ENCODE results near the gene LRP3. TPM values are rescaled to one million over a fixed set of nuclear protein-coding genes. Genes with fewer than 3 reads are reported as not detected.
A peak's percentile ranks its signal among the peaks of the same experiment; 100 is the strongest.

LRP3 gene
- total RNA-seq, 1 experiment from 2014 or later: 29.0 TPM

- DNase-seq (ENCODE audit: low read depth, low spot score) (no peak), ATAC-seq (no peak)
- Histone ChIP-seq H3K9me2 (ENCODE audit: insufficient read depth) (no peaks in the 10 kb centered on the region), H4K20me1 (ENCODE audit: insufficient read depth) (no peaks in the 10 kb centered on the region), H3K27ac (ENCODE audit: low read depth, low read length) (peak overlapping the region; percentile 89), H3K9ac (ENCODE audit: low read length) (peak overlapping the region; percentile 85), H3K79me2 (ENCODE audit: insufficient read depth, low read length) (0 out of 2 replicates have a peak, but pooled peaks cover 3% of the 10 kb centered on the region), H3K4me3 (replicated peaks in 1 of 2; ENCODE audit: low read depth in 1 of 2, low read length in 2 of 2) (peak overlapping the region; percentile 85 to 87), H3K36me3 (ENCODE audit: control insufficient read depth in 1 of 2, insufficient read depth in 2 of 2, low read length in 2 of 2) (no peaks in the 10 kb centered on the region), H3K4me2 (ENCODE audit: low read length) (peak overlapping the region; percentile 94), H3K27me3 (ENCODE audit: insufficient read depth, low read length) (no peaks in the 10 kb centered on the region), H2AFZ (ENCODE audit: low read depth, low read length, poor library complexity, severe bottlenecking) (no peak overlapping the region), H3K9me3 (ENCODE audit: control insufficient read depth in 1 of 2, insufficient read depth in 1 of 2, low read depth in 1 of 2, low read length in 2 of 2) (no peaks in the 10 kb centered on the region), H3K4me1 (ENCODE audit: control insufficient read depth in 1 of 2, insufficient read depth in 2 of 2, low read length in 2 of 2) (peaks cover 23 to 36% of the 10 kb centered on the region in 2 experiments)
- ChIA-PET CTCF (interaction anchor here (0.6 to 1.3 kb wide), 8 partner anchors 8 to 51 kb away, joined by 3 to 5 read pairs (median 3); no protein-coding TSS in a partner anchor), POLR2A (interaction anchor here (1.0 to 1.2 kb wide), 4 partner anchors 11 to 197 kb away, joined by 3 to 5 read pairs (median 4); partner anchors contain the start of gene CEBPG), RAD21 (ENCODE audit: low non-redundant PET in 1 of 2, low total read pairs in 2 of 2, uncharacterized antibody in 2 of 2, unreplicated experiment in 2 of 2) (no interaction called here)
- intact Hi-C loops (cut with micrococcal nuclease): loop anchor here (2.0 to 10.0 kb wide), 3 partner anchors 31 to 1179 kb away; partner anchors contain the start of genes CEP89 and FAAP24
- BruUV-seq (replicated peaks): TSS peak; percentile 69
- TF ChIP-seq EZH2 (IDR thresholded peaks at IDR 0.05) (no peak), ZBTB33 (IDR thresholded peaks at IDR 0.05; ENCODE audit: extremely low read depth, insufficient replicate concordance, low read length) (no peak), ZNF274 (IDR thresholded peaks at IDR 0.05; ENCODE audit: low read depth, low read length) (no peak), MAX (IDR thresholded peaks at IDR 0.05) (no peak), SIN3A (IDR thresholded peaks at IDR 0.05; ENCODE audit: low read depth) (no peak), SRF (IDR thresholded peaks at IDR 0.05; ENCODE audit: low read depth) (no peak), POLR2A (IDR thresholded peaks at IDR 0.05; ENCODE audit: borderline replicate concordance, extremely low read depth, insufficient read depth, insufficient read length) (no peak), CTCF (IDR thresholded peaks at IDR 0.05 in 2 of 3, conservative IDR thresholded peaks at IDR 0.05 in 1 of 3; ENCODE audit: borderline replicate concordance in 1 of 3, insufficient read depth in 1 of 3, low read depth in 2 of 3, low read length in 2 of 3) (no peak), ELF1 (IDR thresholded peaks at IDR 0.05; ENCODE audit: borderline replicate concordance, low read depth) (no peak), REST (IDR thresholded peaks at IDR 0.05; ENCODE audit: low read depth) (no peak), ZFX (IDR thresholded peaks at IDR 0.05) (no peak), CEBPB (IDR thresholded peaks at IDR 0.05; ENCODE audit: low read depth) (no peak), POLR2AphosphoS5 (IDR thresholded peaks at IDR 0.05; ENCODE audit: low read depth, low read length) (no peak), CBX3 (IDR thresholded peaks at IDR 0.05; ENCODE audit: low read depth) (no peak), RAD21 (IDR thresholded peaks at IDR 0.05; ENCODE audit: low read depth) (no peak), TCF7L2 (IDR thresholded peaks at IDR 0.05; ENCODE audit: borderline replicate concordance, extremely low read depth, insufficient read depth, insufficient read length) (no peak)
These were observed 18.1 kb upstream of the LRP3 start for GRCh38 chr19:33175886-33176669.

Data from HCT116 (cell line).